Measurements from ENCODE around the gene IQGAP1.
A peak's percentile ranks its signal among the peaks of the same experiment; 100 is the strongest.

Gene IQGAP1

DNA sequence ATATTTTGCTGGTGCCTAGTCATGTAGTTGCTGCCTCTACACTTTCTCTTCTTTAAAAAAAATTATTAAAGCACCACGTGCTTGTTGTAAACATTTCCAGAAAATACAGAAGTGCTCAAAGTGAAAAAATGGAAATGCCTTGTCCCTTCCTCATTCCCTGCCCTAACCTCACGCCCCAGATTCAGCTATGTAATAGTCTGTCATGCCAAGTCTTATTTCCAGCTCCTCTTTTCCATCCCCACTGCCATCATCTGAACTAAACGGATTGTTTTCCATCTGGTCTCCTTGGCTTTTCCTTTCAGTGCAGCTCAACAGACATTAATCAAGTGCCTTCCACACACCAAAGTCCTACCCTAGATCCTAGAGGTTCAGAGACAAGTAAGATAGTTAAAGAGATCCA, 20.5 kb upstream of the IQGAP1 start:
- no peak for DNase-seq (ENCODE audit: low spot score)

DNA sequence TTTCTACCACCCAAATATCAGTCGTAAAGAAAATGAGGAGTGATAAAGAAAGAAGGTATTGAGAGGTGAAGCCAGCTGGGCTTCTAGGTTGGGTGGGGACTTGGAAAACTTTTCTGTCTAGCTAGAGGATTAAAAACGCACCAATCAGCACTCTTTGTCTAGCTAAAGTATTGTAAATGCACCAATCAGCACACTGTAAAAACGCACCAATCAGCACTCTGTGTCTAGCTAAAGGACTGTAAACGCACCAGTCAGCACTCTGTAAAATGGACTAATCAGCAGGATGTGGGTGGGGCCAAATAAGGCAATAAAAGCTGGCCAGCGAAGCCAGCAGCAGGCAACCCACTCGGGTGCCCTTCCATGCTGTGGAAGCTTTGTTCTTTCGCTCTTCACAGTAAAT, 13.0 kb upstream of the IQGAP1 start:
- DNase-seq (ENCODE audit: low spot score): no peak

DNA sequence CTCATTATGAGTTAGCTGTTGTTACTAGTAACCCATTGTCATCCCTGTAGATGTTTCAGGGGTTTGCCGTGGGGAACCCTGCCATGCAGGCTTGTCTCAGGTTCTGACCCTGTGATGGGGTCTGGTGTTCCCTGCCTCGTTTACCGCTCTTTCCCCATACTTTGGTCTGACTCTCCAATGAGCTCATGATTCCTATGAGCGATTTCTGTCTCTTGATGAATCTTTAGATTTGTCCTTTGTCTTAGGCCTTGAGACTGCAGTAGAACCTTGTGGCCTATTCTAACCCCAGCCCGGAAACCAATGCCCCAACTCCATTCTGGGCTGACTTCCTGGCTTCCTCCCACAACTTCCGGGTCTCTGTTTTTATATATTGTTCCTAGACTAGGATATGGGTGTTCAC, 11.3 kb upstream of the IQGAP1 start:
- DNase-seq (ENCODE audit: low spot score): peak; percentile 72

DNA sequence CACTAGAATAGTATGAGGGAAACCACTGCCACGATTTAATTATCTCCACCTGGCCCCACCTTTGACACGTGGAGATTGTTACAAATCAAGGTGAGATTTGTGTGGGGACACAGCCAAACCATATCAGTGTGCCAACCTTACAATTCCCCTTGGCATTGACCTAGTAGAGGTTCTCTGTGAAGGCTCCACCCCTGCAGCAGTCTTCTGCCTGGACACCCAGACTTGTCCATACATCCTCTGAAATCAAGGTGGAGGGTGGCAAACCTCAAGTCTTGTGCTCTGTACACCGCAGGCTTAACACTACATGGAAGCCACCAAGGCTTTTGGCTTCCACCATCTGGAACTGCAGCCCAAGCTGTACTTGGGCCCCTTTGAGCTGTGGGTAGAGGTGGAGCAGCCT, 8.8 kb upstream of the IQGAP1 start:
- no peak for DNase-seq (ENCODE audit: low spot score)

DNA sequence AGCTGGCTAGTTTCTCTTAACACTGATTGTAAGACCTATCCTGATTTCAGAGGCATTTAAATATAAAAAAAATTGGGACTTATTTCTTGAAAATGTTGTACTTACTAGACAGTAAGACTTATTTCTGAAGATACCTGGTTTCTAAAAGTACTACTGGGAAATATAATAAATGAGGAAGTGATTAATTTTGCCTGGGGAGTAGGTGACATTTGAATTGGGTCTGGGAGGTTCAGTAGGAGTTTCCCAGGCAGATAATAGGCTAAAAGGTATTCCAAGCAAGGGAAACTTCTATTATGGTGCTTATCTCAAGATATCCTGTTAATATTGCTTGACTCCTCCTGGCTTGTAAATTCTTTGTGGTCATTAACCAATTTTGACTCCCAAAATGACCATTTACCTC, 6.5 kb upstream of the IQGAP1 start:
- DNase-seq (ENCODE audit: low spot score): no peak

DNA sequence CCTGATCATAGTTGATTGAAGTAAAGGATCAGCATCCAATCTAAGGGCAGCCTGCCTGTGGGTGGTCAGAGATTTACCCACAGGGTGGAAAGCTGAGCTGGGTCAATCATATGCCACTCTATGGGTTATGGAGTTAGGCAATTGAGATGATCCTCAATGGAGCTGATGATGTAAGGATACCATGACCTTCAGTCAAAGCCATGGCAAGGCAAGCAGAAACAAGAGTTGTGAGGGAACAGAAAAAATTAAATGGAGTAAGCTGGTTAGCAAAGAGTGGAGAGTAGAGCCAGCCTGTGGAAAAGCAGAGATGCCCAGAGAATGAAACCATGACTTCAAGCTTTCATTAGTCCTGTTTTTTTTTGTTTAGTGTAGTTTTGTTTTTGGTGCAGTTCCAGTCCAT, 5.7 kb upstream of the IQGAP1 start:
- DNase-seq (ENCODE audit: low spot score): no peak

DNA sequence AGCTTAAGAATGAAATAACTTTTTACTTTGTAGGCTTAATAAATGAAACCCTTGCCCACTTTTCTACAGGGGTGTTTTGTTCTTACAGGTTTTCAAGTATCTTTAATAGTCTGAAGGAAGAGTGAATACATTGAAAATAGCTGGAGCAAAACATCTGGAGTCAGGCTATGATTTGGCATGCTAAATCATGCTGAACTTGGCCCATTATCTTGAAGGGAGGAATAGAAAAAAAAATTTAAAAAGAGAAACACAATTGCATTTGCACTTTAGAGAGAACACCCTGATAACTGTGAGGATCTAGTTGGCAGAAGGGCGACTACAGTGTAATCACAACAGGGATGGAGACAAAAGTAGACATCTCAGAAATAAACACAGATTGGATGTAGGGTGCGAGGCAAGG, 1.8 kb upstream of the IQGAP1 start:
- DNase-seq (ENCODE audit: low spot score): no peak

DNA sequence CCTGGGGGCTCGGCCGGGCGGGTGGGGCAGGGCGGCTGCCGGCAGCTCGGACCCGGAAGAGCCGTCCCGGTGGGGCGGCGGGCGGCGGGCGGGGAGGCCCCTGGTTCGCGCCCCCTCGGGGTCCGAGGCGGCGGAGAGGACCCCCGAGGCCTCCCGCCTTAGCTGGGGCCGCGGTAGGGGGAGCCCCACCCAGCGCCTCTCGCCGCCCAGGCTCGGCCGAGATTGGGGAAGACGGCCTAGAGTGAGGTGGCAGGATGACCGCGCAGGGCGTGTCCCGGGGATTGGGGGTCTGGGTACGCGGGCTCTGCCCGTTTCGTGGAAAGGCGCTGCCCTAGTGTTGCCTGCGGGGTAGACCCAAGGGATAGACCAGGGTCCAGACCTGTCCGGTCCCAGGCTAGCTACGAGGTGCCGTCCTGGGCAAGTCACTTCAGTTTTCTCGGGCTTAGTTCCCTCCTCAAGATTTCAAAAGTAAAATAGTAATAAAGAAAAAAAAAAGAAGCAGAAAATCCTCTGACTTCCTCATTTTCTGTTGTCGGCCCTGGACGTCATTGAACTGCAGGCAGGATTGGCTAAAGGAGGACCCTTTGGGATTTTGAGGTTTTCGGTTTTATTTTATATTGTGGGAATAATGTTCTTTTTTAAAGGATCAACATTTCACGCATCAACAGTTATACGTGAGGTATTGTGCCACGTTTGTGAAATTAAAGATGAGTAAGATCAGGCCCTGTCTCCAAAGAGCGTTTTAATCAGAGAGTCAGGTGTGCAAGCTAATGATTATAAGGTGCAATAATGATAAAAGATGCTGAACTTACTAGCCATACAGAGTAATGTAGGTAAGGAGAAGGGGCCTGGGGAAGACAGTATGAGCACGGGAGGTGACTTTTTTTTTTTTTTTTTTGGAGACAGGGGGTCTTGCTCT, 679 bp downstream of the IQGAP1 start:
- DNase-seq (ENCODE audit: low spot score): peak; percentile 55

DNA sequence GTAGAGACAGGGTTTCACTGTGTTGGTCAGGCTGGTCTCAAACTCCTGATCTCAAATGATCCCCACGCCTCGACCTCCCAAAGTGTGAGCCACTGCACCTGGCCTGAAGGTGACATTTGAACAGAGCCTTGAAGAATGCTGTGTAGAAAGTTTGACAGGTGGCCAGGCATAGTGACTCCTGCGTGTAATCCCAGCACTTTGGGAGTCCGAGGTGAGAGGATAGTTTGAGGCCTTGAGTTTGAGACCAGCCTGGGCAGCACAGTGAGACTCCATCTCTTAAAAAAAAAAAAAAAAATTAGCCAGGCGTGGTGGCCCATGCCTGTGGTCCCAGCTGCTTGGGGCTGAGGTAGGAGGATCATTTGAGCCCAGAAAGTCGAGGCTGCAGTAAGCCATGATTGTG, 1.5 kb downstream of the IQGAP1 start:
- DNase-seq (ENCODE audit: low spot score): no peak

DNA sequence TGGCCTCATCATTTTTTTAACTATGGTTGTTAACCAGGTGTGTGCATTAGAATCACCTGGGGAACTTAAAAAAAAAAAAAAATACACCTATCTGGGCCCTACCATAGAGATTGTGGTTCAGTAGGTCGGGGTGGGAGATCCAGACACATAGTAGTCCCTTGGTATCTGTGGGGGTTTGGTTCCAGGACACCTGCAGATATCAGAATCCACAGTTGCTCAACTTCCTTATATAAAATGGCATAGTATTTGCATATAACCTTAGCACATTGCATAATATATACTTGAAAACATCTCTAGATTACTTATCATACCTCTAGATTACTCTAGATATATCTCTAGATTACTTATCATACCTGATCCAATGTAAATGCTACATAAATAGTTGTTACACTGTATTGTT, 5.0 kb downstream of the IQGAP1 start:
- DNase-seq (ENCODE audit: low spot score): no peak

DNA sequence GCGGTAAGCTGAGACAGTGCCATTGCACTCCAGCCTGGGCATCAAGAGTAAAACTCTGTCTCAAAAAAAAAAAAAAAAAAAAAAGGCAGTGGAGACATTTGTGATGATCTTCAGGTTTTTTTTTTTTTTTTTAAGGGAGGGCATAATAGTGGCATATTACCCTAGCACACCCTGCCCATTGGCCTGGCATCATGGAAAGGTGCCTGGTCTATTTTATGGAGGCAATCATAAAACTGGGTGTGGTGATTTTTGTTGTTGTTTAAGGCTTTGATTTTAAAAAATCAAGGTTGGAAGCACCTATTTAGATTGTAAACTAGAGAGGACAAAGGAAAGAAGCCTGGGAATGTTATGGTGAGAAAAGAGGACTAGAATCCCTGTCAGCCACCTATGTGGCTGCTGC, 6.0 kb downstream of the IQGAP1 start:
- DNase-seq (ENCODE audit: low spot score): no peak

DNA sequence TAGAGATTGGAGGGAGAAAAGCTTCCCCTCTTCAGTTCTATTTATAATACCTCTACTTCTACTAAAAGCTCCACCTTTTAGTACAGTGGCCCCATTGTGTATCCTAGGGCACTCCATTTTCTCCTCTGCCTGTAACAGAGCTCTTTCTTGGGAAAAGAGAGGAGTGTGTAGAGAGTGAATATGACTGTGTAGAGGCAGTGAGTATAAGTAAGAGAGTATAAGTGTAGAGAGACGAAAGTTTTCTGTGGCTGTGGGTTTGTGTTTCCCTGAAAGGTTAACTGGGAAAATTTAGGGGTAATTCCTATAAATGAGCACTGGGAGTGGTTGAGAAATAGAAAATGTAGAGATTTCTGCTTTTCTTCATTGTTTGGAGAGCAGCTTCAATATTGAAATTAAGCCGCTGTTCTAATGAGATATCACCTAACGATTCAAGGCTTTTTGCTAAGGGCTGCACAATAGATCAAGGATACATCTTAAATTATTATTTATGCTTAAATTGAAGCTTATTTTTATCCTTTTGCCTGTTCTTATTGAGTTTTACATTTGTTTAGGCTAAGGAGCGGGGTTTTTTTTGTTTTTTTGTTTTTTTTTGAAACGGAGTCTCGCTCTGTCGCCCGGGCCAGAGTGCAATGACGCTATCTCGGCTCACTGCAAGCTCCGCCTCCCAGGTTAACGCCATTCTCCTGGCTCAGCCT, 6.9 kb downstream of the IQGAP1 start:
- no peak for DNase-seq (ENCODE audit: low spot score)

DNA sequence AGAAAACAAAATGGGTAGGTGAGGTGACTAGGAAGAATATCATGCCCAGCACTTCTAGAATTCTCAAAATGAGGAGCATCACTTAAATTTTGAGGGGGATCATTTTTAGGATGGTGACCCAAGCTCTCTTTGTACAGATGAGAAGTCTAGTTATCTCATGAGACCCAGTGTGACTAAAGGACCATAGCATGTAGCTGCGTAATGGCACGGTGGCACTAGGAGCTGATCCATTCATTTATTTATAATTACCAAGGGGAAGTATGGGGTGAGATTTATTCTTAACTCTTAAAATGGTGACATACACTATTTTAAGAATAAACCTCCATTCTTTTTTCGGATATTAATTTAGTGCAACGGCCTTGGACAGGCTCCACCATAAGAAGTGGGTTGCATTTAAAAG, 8.3 kb downstream of the IQGAP1 start:
- no peak for DNase-seq (ENCODE audit: low spot score)

DNA sequence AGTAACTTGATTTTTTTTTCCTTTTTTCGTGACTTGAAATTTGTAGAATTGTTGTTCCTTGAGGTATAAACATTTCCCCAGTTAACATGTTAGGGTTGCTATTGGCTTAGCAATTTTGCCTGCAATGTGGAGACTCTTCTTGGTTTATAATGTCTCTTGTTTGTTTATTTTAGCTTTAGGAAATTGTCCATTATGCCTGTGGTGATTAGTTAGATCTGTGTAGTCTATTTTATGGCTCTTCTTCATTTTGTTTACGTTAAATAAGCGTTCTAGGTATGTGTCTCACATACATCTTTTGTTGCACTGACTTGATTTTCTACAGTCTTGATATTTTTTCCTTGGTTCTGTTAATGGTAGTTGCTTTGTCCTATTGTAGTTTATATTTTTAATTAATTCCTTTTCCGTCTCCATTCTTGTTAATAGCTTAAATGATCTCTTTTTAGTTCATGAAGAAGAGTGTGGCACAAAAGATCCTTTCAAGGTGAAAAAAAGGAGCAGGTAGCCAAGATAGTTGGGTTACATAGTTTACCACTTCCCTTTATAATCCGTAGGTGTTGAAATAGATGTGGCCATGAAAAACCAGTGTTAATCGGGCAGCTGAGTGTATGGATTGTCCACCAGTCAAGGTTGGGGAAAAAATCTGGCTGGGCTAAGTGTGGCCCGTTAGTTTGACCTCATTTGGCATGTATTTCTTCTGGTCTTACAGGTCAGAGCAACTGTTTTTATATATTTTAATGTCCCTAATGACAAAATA, 12.1 kb downstream of the IQGAP1 start:
- DNase-seq (ENCODE audit: low spot score): no peak

DNA sequence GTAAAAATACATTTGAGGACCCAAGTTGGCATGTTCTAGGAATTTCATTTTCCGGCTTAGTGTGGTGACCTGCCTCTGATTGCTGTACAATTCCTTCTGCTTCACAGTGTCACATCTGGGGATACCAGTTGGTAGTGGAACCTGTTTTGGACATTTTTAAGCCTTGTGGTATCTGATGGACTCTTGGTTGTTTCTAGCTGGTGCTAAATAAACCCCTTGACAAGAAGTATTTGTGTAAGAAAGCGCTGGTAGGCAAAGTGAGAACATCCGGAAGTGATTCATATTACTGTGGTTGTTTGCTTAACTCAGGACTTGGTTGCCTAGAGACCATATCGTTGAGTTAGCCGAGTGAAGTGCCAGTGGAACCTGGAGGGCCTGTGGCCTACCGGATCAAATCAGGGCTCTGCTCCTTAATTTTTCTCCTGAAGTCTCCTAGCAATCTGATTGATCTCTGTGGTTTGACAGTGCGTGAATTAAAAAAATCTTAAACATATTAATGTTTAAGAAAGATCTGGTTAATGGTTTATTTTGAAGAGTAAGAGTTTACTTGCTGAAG, 12.8 kb downstream of the IQGAP1 start:
- peak; percentile 89 for DNase-seq (ENCODE audit: low spot score)

DNA sequence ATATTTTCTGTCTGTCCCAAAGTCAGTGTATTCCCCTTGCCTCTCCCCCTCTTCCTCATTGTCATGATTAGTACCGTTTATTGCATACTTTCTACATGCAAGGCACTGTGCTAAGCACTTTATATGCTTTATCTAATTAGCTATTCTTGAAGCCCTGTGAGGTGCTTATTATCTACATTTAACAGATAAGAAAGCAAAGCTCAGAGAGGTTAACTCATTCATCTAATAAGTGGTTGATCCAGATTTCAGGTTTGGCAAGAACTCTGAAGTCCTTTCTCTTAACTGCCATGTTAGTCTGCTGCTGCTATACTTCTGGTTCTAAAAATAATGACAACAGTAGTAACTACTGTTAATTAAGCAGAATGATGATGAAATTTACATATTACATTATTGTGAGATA, 13.5 kb downstream of the IQGAP1 start:
- no peak for DNase-seq (ENCODE audit: low spot score)

DNA sequence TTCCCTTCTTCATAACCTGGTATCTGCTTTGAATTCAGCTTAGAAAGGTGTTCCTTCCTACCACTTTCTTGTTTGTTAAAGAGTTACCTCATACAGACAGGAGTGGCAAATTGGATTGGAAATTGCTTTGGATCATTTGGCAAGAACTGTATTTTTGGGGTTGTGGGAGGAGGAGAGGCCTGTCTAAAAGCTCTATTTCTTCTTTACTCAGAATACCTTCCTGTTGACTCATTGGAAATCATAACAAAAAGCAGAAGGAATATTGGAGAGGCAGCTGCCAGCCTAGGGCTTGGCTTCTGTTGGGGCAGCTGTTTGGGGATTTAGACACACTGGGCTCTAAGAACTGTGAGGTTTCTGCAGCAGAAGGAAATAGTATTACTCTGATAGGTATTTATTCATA, 14.2 kb downstream of the IQGAP1 start:
- DNase-seq (ENCODE audit: low spot score): no peak

DNA sequence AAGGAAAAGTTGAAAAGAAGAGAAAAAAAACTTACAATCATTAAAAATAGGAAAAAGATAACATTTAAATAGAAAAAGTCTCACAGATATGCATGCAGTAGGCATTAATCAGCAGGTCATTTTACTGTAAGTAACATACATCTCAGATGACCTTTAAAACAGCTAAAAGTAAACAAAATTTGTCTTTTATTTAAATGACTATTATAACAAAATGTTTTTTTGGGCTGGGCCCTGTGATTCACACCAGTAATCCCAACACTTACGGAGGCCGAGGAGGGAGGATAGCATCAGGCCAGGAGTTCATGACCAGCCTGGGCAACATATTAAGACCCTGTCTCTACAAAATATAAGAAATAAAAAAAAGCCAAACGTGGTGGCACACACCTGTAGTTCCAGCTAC, 14.7 kb downstream of the IQGAP1 start:
- DNase-seq (ENCODE audit: low spot score): no peak

DNA sequence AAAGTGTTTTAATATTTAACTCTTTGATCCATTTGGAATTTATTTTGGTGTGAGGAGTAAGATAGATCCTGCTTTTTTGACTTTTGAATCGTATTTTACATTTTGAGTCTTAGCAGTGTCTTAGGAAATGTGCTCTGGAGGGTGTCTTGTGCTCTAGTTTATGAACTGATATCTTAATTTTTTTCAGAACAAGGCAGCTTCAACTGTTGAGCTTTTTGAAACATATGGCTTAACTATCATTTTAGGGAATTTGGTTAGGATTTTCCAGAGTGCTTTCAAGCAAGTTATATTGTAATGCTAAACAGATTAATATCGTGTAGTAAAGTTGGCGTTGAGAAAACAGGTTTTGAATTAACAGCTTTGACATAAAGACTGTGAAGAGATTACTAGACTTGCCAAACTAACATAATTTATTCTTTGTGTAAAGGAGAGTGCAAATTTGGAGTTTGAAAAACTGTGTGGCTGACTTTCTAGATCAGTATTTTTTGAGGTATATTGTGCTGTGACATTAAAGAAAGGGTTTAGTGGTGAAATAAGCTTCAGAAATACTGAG, 17.1 kb downstream of the IQGAP1 start:
- DNase-seq (ENCODE audit: low spot score): no peak

DNA sequence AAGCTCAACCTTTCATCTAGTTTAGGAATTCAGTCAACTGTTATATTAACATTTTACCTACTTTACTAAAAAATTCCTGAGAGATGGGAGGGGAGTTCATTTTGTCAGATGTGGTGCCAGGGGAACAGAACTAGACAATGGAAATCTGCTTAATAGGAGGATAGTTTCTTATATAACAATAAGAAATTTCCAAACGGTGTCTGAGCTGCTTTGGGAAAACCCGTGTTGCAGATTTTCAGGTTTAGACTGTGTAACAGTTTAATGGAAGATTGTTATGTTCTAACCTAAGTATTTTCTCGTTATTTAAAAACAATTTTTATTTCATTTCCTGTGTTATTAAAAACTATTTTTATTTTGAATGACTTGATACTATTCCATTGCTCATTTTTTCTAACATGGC, 19.3 kb downstream of the IQGAP1 start:
- no peak for DNase-seq (ENCODE audit: low spot score)

DNA sequence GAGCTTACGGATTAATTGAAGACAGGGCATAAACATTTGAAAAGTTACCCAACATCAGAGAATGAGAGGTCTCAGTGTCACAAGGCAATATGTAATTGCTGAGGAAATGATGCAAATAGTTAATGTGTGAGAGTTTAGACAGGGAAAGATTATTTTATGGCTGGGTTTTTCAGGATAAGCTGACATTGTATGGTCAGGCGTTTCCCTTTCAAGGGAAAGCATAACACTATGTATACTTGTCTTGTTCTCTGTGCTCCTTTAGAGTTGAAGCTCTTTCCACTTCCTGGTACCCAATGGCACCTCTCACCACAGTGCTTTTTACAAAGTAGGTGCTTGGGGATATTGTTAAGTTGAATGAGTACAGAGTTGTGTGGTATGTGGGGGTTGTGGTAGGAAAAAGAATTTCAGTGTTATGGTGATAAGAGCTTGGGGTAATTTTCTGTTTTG, 19.9 kb downstream of the IQGAP1 start:
- peak; percentile 55 for DNase-seq (ENCODE audit: low spot score)

DNA sequence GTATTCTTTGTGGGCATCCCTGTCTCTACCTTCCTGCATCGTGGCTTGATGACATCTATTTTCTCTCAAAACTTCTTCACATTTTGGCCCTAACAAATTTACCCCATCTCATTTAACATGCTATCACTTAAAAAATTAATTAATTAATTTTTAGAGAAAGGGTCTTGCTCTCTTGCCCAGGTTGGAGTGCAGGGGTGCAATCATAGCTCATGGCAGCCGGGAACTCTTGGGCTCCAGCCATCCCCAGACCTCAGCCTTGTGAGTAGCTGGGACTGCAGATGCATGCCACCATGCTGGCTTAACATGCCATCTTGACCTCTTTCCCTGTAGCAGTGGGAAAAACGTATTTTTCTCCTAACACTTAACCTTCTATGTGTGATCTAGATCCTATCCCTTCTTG, 20.6 kb downstream of the IQGAP1 start:
- DNase-seq (ENCODE audit: low spot score): no peak
